Left forelimb (tissue), 1 donor: ENCODE data around the gene BTD.

Source experiments
- DNase-seq: peaks from one replicate; pipeline ENCODE4 v3.0.0-alpha.2; 2018; ENCODE audit warnings: low spot score

BTD gene

GRCh38 chr3:15665510-15666150, 64.1 kb downstream of the BTD start:
- DNase-seq, result no peak

- DNase-seq, result no peak
These were observed 64.7 kb downstream of the BTD start for GRCh38 chr3:15666277-15666676.

- DNase-seq, result no peak
These were observed 65.9 kb downstream of the BTD start for GRCh38 chr3:15667484-15667883.

- DNase-seq, result no peak
These were observed 72.0 kb downstream of the BTD start for GRCh38 chr3:15673536-15673935.

GRCh38 chr3:15676259-15676658, 74.7 kb downstream of the BTD start:
- no peak for DNase-seq

GRCh38 chr3:15679306-15679705, 77.8 kb downstream of the BTD start:
- DNase-seq, result no peak

- no peak for DNase-seq
These were observed 80.1 kb downstream of the BTD start for GRCh38 chr3:15681668-15682067.

- no peak for DNase-seq
These were observed 81.1 kb downstream of the BTD start for GRCh38 chr3:15682561-15683185.

- DNase-seq, result no peak
These were observed 81.7 kb downstream of the BTD start for GRCh38 chr3:15683253-15683652.

GRCh38 chr3:15685927-15686326, 84.4 kb downstream of the BTD start:
- no peak for DNase-seq

GRCh38 chr3:15690230-15690629, 88.7 kb downstream of the BTD start:
- no peak for DNase-seq

GRCh38 chr3:15690748-15691147, 89.2 kb downstream of the BTD start:
- DNase-seq, result no peak

GRCh38 chr3:15693355-15693754, 91.8 kb downstream of the BTD start:
- no peak for DNase-seq

- no peak for DNase-seq
These were observed 93.1 kb downstream of the BTD start for GRCh38 chr3:15694628-15695027.
